IPS-11a (cell line): ENCODE measurements around the gene GTPBP6.
A peak's percentile ranks its signal among the peaks of the same experiment; 100 is the strongest.
"Not testable (repeated sequence)": the region's sequence is repeated elsewhere in the genome, so short reads cannot be mapped to it uniquely, and the experiment has no call there.

Experiments
- H3K4me3 ChIP-seq: one replicate; pipeline ENCODE4 v1.5.1; 2013; ENCODE audit warnings: low read depth, low read length, control low read depth

GTPBP6 gene

GRCh38 chrX:335758-336155, 17.2 kb upstream of the GTPBP6 start:
- no peak overlapping the region for H3K4me3 ChIP-seq

DNA sequence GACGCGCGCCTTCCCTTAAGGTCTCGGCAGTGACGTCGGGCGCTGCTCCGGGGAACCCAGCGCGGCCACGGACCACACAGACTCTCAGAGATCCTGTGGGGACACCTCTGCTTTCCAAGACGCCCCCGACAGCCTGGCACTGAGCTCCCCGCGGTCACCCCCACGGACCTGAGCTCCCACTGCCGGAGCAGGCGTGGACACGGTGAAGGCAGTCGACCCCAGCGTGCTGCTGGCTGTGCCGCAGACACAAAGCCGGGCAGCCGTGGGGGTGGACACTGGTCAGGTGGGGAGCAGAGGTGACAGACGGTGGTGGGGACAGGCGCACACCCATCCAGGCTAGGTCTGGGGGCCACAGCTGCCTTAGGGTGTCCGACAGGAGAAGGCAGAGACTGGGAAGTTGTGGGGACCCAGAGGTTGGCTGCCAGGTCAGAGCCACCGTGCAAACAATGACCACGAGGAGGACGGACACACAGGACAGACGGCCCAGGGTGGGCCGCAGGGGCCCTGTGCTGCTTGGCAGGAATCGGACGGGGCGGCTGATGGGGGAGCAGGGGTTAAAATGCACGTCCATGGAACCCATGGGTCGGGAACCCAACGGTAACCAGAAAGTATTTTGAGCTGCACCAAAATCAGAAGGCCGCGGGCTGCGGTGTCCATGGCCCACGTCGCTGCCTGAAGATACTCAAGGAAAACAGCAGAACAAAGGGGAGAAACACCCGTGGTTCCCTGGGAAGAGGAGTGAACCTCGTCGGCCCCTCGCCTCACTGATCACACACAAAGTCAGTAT, 16.6 kb upstream of the GTPBP6 start:
- H3K4me3 ChIP-seq, result no peak overlapping the region

- H3K4me3 ChIP-seq, result no peak overlapping the region
Observed at GRCh38 chrX:334331-334891, 15.8 kb upstream of the GTPBP6 start.

DNA sequence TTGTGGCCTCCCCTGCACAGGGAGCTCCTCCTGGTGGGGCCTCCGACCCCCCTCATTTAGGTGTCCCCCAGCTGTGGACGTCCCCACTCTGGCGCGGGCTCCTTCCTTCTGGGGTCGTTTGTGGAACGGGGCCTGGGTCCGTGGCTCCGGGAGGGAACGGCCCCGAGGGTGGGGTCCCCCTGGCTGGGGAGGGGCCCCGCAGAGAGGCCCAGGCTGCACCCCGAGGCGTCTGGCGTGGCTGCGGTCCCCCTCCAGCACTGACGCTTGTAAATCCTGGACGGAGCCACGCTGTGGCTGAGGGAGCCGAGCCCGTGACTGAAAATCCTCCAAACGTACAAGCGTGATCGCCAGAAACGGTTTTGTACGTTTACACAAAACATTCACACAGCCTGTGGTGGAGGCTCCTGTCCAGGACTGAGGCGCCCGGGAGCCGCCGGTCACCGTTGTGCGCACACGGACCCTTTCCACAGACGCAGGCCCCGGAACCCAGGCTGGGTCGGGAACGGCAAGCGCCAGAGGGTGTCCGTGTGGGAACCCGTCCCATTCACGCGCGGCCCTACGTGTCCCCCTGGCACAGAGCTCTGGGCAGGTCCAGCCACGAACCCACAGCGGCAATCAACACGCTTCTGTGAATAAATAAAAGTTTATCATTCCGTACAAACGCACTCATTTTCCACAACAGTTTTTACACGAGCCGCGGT, 15.2 kb upstream of the GTPBP6 start:
- H3K4me3 ChIP-seq, result no peak overlapping the region

DNA sequence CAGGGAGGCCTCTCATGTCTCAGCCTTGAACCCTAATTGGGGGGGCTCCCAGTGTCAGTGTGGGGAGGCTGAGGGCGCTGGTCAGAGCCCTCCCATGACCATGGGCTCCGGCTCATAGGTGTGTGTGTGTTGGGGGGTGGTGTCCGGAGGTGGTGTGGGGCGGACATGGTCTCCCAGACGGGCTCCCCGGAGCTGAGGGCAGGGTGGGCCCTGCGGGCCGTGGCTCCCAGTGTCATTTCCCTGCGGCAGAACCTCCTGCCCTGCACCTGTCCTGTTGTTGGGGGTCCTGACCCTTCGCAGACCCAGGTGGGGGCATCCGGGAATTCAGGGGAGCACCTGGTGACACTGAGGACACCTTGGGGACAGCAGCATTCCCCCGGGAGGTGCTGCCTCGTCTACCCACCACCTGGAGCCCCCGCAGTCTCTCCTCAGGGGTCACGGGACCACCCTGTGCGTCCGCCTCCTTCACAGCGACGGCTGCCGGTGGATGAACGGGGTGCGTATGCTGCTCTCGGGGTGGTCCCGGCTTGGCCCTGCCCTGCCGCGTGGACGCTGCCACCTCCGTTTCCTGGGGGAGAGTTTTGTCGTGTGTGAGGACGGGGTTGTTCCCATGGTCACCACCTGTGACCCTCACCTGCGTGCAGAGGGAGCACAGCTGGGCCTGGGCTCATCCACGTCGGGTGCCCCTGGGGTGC, 14.5 kb upstream of the GTPBP6 start:
- H3K4me3 ChIP-seq, result no peak overlapping the region

DNA sequence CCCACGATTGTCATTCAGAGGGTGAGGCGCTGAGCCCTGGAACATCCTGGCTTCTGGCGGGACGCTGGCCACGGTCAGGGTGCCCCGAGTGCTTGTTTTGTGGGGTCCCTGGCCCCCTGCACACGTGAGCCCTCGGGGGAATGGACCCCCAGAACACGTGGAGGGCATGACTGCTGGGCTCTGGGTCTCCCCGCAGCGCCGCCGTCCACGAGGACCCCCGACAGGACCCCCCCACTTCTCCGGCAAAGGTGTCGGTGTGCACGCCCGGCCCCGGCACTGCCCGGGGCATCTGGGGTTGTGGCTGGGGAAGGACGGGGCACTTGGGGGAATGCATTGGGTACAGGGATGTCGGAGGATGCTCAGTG, 13.9 kb upstream of the GTPBP6 start:
- H3K4me3 ChIP-seq, result no peak overlapping the region

- H3K4me3 ChIP-seq, result no peak overlapping the region
Observed at GRCh38 chrX:331825-332495, 13.4 kb upstream of the GTPBP6 start.

DNA sequence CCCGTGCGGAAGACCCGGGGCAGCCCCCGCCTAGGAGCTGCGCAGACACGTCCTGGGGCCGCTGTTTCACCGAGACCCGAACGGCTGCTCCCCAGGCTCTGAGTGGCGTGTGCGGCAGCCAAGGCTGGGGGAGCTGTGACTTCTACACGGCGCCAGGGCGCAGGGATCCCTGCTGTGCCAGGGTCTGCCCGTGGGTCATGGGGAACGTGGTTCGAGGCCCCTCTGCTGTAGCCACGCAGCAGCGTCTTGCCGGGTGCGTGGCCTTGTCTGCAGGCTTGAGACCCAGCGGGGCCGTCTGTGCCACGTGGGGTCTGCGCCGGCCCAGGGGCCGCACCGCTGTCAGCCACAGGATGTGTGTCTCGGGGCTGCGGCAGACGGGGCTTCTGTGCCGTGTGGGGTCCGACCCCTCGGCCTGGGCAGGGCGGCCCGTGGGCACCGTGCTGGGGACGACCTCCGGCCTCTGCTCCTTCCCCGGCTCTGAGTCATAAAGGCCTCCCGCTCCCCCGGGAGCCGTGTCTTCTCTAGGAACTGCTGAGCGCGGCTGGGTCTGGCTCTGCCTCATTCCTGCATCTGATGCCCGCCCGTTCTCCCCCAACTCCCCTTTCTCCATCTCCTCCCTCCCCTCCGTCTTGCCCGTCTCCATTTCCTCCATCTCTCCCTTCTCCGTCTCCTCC, 12.7 kb upstream of the GTPBP6 start:
- H3K4me3 ChIP-seq, result no peak overlapping the region

GRCh38 chrX:330726-331150, 12.1 kb upstream of the GTPBP6 start:
- no peak overlapping the region for H3K4me3 ChIP-seq

- H3K4me3 ChIP-seq, result not testable (repeated sequence)
Observed at GRCh38 chrX:330141-330725, 11.6 kb upstream of the GTPBP6 start.

DNA sequence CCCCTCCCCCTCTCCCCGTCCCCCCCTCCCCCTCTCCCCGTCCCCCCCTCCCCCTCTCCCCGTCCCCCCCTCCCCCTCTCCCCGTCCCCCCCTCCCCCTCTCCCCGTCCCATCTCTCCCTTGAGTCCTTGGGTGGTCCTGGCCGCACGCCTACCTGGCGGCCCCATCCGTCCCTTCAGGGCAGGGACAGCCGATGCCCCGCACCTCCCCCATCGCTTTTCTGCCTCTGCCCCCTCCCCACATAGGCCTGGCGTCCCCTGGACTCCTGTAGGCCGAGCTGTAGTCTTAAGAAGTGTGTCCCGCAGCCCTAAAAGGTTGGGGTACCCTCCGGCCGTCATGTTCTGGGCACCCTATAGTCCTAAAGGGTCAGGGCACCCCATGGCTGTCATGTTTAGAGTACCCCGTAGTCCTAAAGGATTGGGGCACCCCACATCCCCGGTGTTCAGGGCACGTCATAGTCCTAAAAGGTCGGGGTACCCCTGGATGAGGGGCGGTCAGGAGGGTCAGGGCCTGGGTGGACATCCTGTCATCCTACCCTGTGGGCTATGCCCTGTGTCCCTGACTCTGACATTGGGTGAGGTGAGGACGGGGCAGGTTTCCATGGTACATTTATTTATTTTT, 10.8 kb upstream of the GTPBP6 start:
- no peak overlapping the region for H3K4me3 ChIP-seq

DNA sequence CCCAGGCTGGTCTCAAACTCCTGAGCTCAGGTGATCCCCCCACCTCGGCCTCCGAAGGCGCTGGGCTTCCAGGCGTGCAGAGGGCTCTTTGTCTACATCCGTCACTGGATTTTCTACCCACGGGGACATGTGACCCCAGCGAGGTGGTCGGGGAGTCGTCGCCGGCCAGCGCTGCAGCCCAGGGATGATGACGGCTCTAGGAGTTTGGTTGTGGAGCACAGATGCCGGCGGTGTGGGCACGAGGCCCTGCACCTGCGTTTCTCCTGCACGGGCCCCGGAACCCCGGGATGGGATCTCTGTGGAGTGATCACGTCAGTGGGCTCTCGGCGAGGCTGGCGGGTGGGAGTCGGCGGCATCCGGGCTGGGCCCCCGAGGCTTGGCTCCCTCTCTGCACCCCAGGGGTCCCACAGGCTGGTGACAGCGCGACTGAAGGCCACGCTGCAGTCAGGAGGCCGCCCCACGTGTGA, 9.1 kb upstream of the GTPBP6 start:
- H3K4me3 ChIP-seq, result no peak overlapping the region

DNA sequence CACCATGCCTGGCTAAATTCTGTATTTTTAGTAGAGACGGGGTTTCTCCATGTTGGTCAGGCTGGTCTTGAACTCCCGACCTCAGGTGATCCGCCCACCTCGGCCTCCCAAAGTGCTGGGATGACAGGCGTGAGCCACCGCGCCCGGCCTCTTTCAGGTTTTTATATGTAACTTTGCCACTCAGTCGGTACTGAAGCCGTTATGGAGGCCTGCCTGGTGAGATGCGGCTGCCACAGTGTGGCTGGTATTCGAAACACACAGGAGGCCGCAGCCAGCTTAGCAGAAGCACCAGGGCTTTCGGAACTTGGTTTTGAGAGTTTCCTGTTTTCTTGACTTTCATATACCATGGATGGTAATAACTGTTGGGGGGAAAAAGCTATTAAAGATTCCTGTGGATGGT, 6.1 kb upstream of the GTPBP6 start:
- H3K4me3 ChIP-seq, result not testable (repeated sequence)

DNA sequence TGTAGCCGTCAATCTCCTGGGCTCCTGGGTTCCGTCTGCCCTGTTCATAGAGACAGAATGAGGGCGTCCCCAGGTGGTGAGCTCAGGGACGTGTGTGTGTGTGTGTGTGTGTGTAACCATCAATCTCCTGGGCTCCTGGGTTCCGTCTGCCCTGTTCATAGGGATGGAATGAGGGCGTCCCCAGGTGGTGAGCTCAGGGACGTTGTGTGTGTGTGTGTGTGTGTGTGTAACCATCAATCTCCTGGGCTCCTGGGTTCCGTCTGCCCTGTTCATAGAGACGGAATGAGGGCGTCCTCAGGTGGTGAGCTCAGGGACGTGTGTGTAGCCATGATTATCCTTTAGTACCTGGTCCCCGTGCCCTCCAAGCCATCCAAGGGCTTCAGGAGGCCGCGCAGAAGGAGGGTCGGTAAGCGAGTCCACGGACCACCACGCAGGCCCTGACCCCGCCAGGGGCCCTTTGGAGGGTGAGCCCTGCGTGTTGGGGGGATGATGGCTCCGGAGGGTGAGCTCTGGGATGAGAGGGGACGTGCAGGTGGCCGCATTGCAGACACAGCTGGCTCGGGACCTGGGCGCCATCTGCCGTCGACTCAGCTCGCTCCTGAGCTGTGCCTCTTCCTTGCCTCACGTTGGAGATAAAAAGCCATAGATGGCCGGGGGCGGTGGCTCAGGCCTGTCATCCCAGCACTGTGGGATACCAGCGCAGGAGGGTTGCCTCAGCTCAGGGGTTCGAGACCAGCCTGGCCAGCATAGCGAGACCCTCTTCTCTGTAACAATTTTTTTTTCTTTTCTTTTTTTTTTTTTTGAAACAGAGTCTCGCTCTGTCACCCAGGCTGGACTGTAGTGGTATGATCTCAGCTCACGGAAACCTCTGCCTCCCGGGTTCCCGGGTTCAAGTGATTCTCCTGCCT, 5.4 kb upstream of the GTPBP6 start:
- no peak overlapping the region for H3K4me3 ChIP-seq

- H3K4me3 ChIP-seq, result peak overlapping the region; percentile 69
Observed at GRCh38 chrX:320126-320783, 1.7 kb upstream of the GTPBP6 start.

- H3K4me3 ChIP-seq, result peak overlapping the region; percentile 69
Observed at GRCh38 chrX:319579-320125, 1.1 kb upstream of the GTPBP6 start.

GRCh38 chrX:318068-318738, 393 bp downstream of the GTPBP6 start:
- peak overlapping the region; percentile 74 for H3K4me3 ChIP-seq
